Endothelial cell of umbilical vein (primary cell): ENCODE data around the gene GXYLT2.

Source experiments
- CTCF ChIP-seq, 2 donors: IDR thresholded peaks; 1 replicate in 1 of 2; 2 replicates in 1 of 2; pipeline ENCODE4 v1.5.1; 2011; ENCODE audit warnings: low read length in 2 of 2, mild to moderate bottlenecking in 2 of 2, moderate library complexity in 2 of 2, control low read depth in 1 of 2, inconsistent platforms in 1 of 2, low read depth in 1 of 2; ENCODE audit not compliant: insufficient read depth in 1 of 2; ENCODE audit errors: extremely low read depth in 1 of 2
- EZH2 ChIP-seq: IDR thresholded peaks from 2 replicates; pipeline ENCODE4 v1.6.1; 2012; ENCODE audit warnings: borderline replicate concordance, low read depth, mild to moderate bottlenecking, moderate library complexity, low read length, inconsistent platforms; ENCODE audit not compliant: severe bottlenecking
- FOS ChIP-seq: IDR thresholded peaks from 2 replicates; pipeline ENCODE4 v1.6.1; 2011; ENCODE audit warnings: mild to moderate bottlenecking, low read length, moderate library complexity, borderline replicate concordance; ENCODE audit not compliant: insufficient read depth
- GATA2 ChIP-seq: IDR thresholded peaks from 2 replicates; pipeline ENCODE4 v1.7.0; 2011; ENCODE audit warnings: low read depth, mild to moderate bottlenecking, moderate library complexity, mixed read lengths, low read length; ENCODE audit not compliant: insufficient read length, insufficient read depth
- MAX ChIP-seq: IDR thresholded peaks from 2 replicates; pipeline ENCODE4 v1.6.1; 2011; ENCODE audit not compliant: insufficient read depth, insufficient read length
- MYC ChIP-seq: IDR thresholded peaks from one replicate; pipeline ENCODE4 v1.6.1; 2011; ENCODE audit warnings: mild to moderate bottlenecking, low read depth, low read length
- POLR2A ChIP-seq: IDR thresholded peaks from 2 replicates; pipeline ENCODE4 v1.6.1; 2012; ENCODE audit warnings: low read depth, mild to moderate bottlenecking, control low read depth, low read length
- POLR2AphosphoS5 ChIP-seq: IDR thresholded peaks from 2 replicates; pipeline ENCODE4 v1.6.1; 2012; ENCODE audit warnings: low read depth, mild to moderate bottlenecking, control low read depth, low read length, moderate library complexity; ENCODE audit not compliant: insufficient read depth

GRCh38 chr3:72906154-72906553, 18.3 kb downstream of the GXYLT2 start:
- TF ChIP-seq CTCF (IDR thresholded peaks at IDR 0.05; ENCODE audit: extremely low read depth in 1 of 2, insufficient read depth in 1 of 2, low read depth in 1 of 2, low read length in 2 of 2) (no peak), MYC (no peak), POLR2AphosphoS5 (no peak), MAX (no peak), POLR2A (no peak), GATA2 (no peak), FOS (no peak), EZH2 (no peak)
